Measurements from ENCODE around the gene ATG14.
"Not testable (repeated sequence)": the region's sequence is repeated elsewhere in the genome, so short reads cannot be mapped to it uniquely, and the experiment has no call there.

The ATG14 gene

GRCh38 chr14:55411426-55412389 lies at the start of gene ATG14:
Gene ATG14 (minus strand): TSS chr14:55411830. CDS start chr14:55411822, 8 bp downstream.
- DNase-seq (ENCODE audit: low spot score): peak; percentile 91

GRCh38 chr14:55458800-55459515 lies 47.3 kb upstream of the ATG14 start:
- DNase-seq (ENCODE audit: low spot score): no peak

GRCh38 chr14:55457496-55457895 lies 45.9 kb upstream of the ATG14 start:
- no peak for DNase-seq (ENCODE audit: low spot score)

GRCh38 chr14:55456411-55456810 lies 44.8 kb upstream of the ATG14 start:
- DNase-seq (ENCODE audit: low spot score): not testable (repeated sequence)

- no peak for DNase-seq (ENCODE audit: low spot score)
These were observed 42.8 kb upstream of the ATG14 start for GRCh38 chr14:55454264-55455002.

- DNase-seq (ENCODE audit: low spot score): no peak
These were observed 40.3 kb upstream of the ATG14 start for GRCh38 chr14:55451950-55452349.

- no peak for DNase-seq (ENCODE audit: low spot score)
These were observed 39.8 kb upstream of the ATG14 start for GRCh38 chr14:55451398-55451797.

GRCh38 chr14:55450987-55451386 lies 39.4 kb upstream of the ATG14 start:
- no peak for DNase-seq (ENCODE audit: low spot score)

- DNase-seq (ENCODE audit: low spot score): no peak
These were observed 38.9 kb upstream of the ATG14 start for GRCh38 chr14:55450539-55450938.

- DNase-seq (ENCODE audit: low spot score): no peak
These were observed 38.5 kb upstream of the ATG14 start for GRCh38 chr14:55450124-55450523.

GRCh38 chr14:55449116-55449515 lies 37.5 kb upstream of the ATG14 start:
- no peak for DNase-seq (ENCODE audit: low spot score)

- peak; percentile 68 for DNase-seq (ENCODE audit: low spot score)
These were observed 36.5 kb upstream of the ATG14 start for GRCh38 chr14:55448141-55448614.

GRCh38 chr14:55446833-55447232 lies 35.2 kb upstream of the ATG14 start:
- DNase-seq (ENCODE audit: low spot score): peak; percentile 72

- DNase-seq (ENCODE audit: low spot score): peak; percentile 59
These were observed 34.6 kb upstream of the ATG14 start for GRCh38 chr14:55446127-55446736.

GRCh38 chr14:55441286-55441685 lies 29.7 kb upstream of the ATG14 start:
- no peak for DNase-seq (ENCODE audit: low spot score)

GRCh38 chr14:55440385-55440784 lies 28.8 kb upstream of the ATG14 start, which contains the start of gene TBPL2:
Gene TBPL2 (minus strand): TSS chr14:55440616. CDS start chr14:55440449, 167 bp downstream.
- DNase-seq (ENCODE audit: low spot score): no peak

GRCh38 chr14:55438066-55438683 lies 26.5 kb upstream of the ATG14 start:
- peak; percentile 31 for DNase-seq (ENCODE audit: low spot score)

GRCh38 chr14:55436931-55437330 lies 25.3 kb upstream of the ATG14 start:
- no peak for DNase-seq (ENCODE audit: low spot score)

GRCh38 chr14:55436519-55436918 lies 24.9 kb upstream of the ATG14 start:
- DNase-seq (ENCODE audit: low spot score): no peak

- DNase-seq (ENCODE audit: low spot score): no peak
These were observed 23.2 kb upstream of the ATG14 start for GRCh38 chr14:55434805-55435174.
